IMR-90 (cell line): ENCODE results near the gene PBX3. TPM values are rescaled to one million over a fixed set of nuclear protein-coding genes. Genes with fewer than 3 reads are reported as not detected.

Source experiments
- ATAC-seq: fragments of 200-7000 bp; cut with Tn5 transposase; 2 replicates; pipeline ENCODE4 v1.9.1; 2020; ENCODE audit warnings: low read depth, mild to moderate bottlenecking, moderate library complexity
- BruUV-seq: library from RNA; stranded (reverse); fragments of 400-500 nt; replicated peaks from 2 replicates; lab custom pipeline; 2021; lab: Mats Ljungman, UMichigan
- CTCF ChIA-PET: fragments of 300-600 bp; formaldehyde crosslinking; extraction: SDS; loops from one replicate; lab custom pipeline; 2021; ENCODE audit warnings: antibody characterized with exemption; lab: Yijun Ruan, JAX
- POLR2A ChIA-PET: fragments of 300-600 bp; sonication (Branson Sonifier 250); formaldehyde crosslinking; loops from one replicate; lab custom pipeline; 2022; ENCODE audit warnings: antibody characterized with exemption; ENCODE audit not compliant: unreplicated experiment; lab: Charles Lee
- DNase-seq: peaks from one replicate; pipeline ENCODE4 v3.0.0; 2013
- H2AFZ ChIP-seq: replicated peaks from 2 replicates; pipeline ENCODE3; 2013; ENCODE audit warnings: low read length, mild to moderate bottlenecking; ENCODE audit not compliant: poor library complexity
- H2AK5ac ChIP-seq: 2 replicates; pipeline ENCODE4 v1.6.1; 2013; ENCODE audit warnings: low read depth, low read length, inconsistent platforms
- H2AK9ac ChIP-seq: replicated peaks from 2 replicates; pipeline ENCODE3; 2013; ENCODE audit warnings: mild to moderate bottlenecking, low read depth, low read length, moderate library complexity; ENCODE audit not compliant: poor library complexity
- H2BK120ac ChIP-seq: 2 replicates; pipeline ENCODE4 v1.6.1; 2013; ENCODE audit warnings: low read depth, low read length, inconsistent platforms
- H2BK15ac ChIP-seq: 3 replicates; pipeline ENCODE4 v1.6.1; 2013; ENCODE audit warnings: low read depth, low read length, inconsistent platforms
- H2BK20ac ChIP-seq: 2 replicates; pipeline ENCODE4 v1.6.1; 2013; ENCODE audit warnings: low read depth, mild to moderate bottlenecking, inconsistent platforms, low read length, moderate library complexity
- H2BK5ac ChIP-seq: 2 replicates; pipeline ENCODE4 v1.6.1; 2013; ENCODE audit warnings: mild to moderate bottlenecking, low read depth, low read length, inconsistent platforms; ENCODE audit not compliant: poor library complexity, severe bottlenecking
- H3K14ac ChIP-seq: replicated peaks from 2 replicates; pipeline ENCODE4 v1.6.1; 2013; ENCODE audit warnings: low read depth, low read length, inconsistent platforms
- H3K18ac ChIP-seq: 2 replicates; pipeline ENCODE4 v1.6.1; 2013; ENCODE audit warnings: low read depth, low read length, control low read depth
- H3K23ac ChIP-seq: 2 replicates; pipeline ENCODE4 v1.6.1; 2013; ENCODE audit warnings: low read depth, low read length, inconsistent platforms
- H3K27ac ChIP-seq: 2 replicates; pipeline ENCODE4 v1.5.1; 2013; ENCODE audit warnings: mild to moderate bottlenecking, control low read depth, low read length; ENCODE audit not compliant: insufficient read depth
- H3K27me3 ChIP-seq: 2 replicates; pipeline ENCODE4 v1.6.1; 2013; ENCODE audit warnings: low read length; ENCODE audit not compliant: control insufficient read depth, insufficient read depth
- H3K36me3 ChIP-seq: 2 replicates; pipeline ENCODE4 v1.6.1; 2013; ENCODE audit warnings: low read length, mixed read lengths; ENCODE audit not compliant: control insufficient read depth, insufficient read depth
- H3K4ac ChIP-seq: 2 replicates; pipeline ENCODE4 v1.6.1; 2013; ENCODE audit warnings: low read depth, low read length, inconsistent platforms
- H3K4me1 ChIP-seq: 2 replicates; pipeline ENCODE4 v1.6.1; 2013; ENCODE audit warnings: low read length, mixed read lengths; ENCODE audit not compliant: control insufficient read depth, insufficient read depth
- H3K4me2 ChIP-seq: 2 replicates; pipeline ENCODE4 v1.6.1; 2013; ENCODE audit warnings: low read depth, mild to moderate bottlenecking, control low read depth, low read length, moderate library complexity
- H3K4me3 ChIP-seq: 2 replicates; pipeline ENCODE4 v1.5.1; 2013; ENCODE audit warnings: low read depth, mild to moderate bottlenecking, control low read depth, low read length, moderate library complexity; ENCODE audit not compliant: insufficient read depth
- H3K56ac ChIP-seq: 2 replicates; pipeline ENCODE4 v1.6.1; 2013; ENCODE audit warnings: low read length, inconsistent platforms; ENCODE audit not compliant: insufficient read depth; ENCODE audit errors: extremely low read depth
- H3K79me1 ChIP-seq, 2 experiments: 2 replicates each; pipeline ENCODE4 v1.6.1; 2013; ENCODE audit warnings: low read length in 2 of 2, inconsistent platforms in 1 of 2, low read depth in 1 of 2
- H3K9ac ChIP-seq: 2 replicates; pipeline ENCODE4 v1.6.1; 2013; ENCODE audit warnings: low read depth, low read length, control low read depth
- H3K9me1 ChIP-seq: 2 replicates; pipeline ENCODE4 v1.6.1; 2013; ENCODE audit warnings: low read length, inconsistent platforms; ENCODE audit not compliant: insufficient read depth
- H3K9me3 ChIP-seq: 2 replicates; pipeline ENCODE4 v1.6.1; 2013; ENCODE audit warnings: low read length; ENCODE audit not compliant: control insufficient read depth, insufficient read depth
- H4K20me1 ChIP-seq: 2 replicates; pipeline ENCODE4 v1.6.1; 2013; ENCODE audit warnings: low read length, inconsistent platforms; ENCODE audit not compliant: insufficient read depth
- H4K5ac ChIP-seq: 2 replicates; pipeline ENCODE4 v1.6.1; 2013; ENCODE audit warnings: mild to moderate bottlenecking, low read depth, low read length, control low read depth
- H4K8ac ChIP-seq, 2 experiments: 2 replicates each; pipeline ENCODE4 v1.6.1; 2013; ENCODE audit warnings: low read depth in 2 of 2, low read length in 2 of 2, control low read depth in 1 of 2, inconsistent platforms in 1 of 2
- H4K91ac ChIP-seq: 2 replicates; pipeline ENCODE4 v1.6.1; 2013; ENCODE audit warnings: low read depth, low read length, inconsistent platforms; ENCODE audit not compliant: insufficient read depth
- BHLHE40 ChIP-seq: fragments of 150-350 bp; IDR thresholded peaks from 2 replicates; pipeline ENCODE4 v1.6.1; 2016; ENCODE audit warnings: mild to moderate bottlenecking, low read depth, low read length
- CEBPB ChIP-seq: IDR thresholded peaks from 2 replicates; pipeline ENCODE4 v1.6.1; 2012; ENCODE audit warnings: low read depth, low read length, improper control_type of control experiment
- CTCF ChIP-seq: conservative IDR thresholded peaks from 2 replicates; pipeline ENCODE4 v1.5.1; 2012; ENCODE audit warnings: mild to moderate bottlenecking, low read depth, low read length, improper control_type of control experiment
- MAFK ChIP-seq: IDR thresholded peaks from 2 replicates; pipeline ENCODE4 v1.6.1; 2012; ENCODE audit warnings: low read depth, low read length, improper control_type of control experiment
- MAZ ChIP-seq: IDR thresholded peaks from 2 replicates; pipeline ENCODE4 v1.6.1; 2012; ENCODE audit warnings: low read depth, mild to moderate bottlenecking, low read length, improper control_type of control experiment, moderate library complexity, borderline replicate concordance
- MXI1 ChIP-seq: IDR thresholded peaks from 2 replicates; pipeline ENCODE4 v1.6.1; 2012; ENCODE audit warnings: low read depth, mild to moderate bottlenecking, low read length, moderate library complexity, borderline replicate concordance
- RCOR1 ChIP-seq: IDR thresholded peaks from 2 replicates; pipeline ENCODE4 v1.6.1; 2012; ENCODE audit warnings: mild to moderate bottlenecking, low read length, improper control_type of control experiment; ENCODE audit not compliant: insufficient replicate concordance
- RFX5 ChIP-seq: IDR thresholded peaks from 2 replicates; pipeline ENCODE4 v1.8.0; 2012; ENCODE audit warnings: low read depth, mild to moderate bottlenecking, low read length, moderate library complexity
- USF2 ChIP-seq: fragments of 150-350 bp; IDR thresholded peaks from 2 replicates; pipeline ENCODE4 v1.6.1; 2017; ENCODE audit warnings: mild to moderate bottlenecking, antibody characterized with exemption, low read length, low read depth
- WGBS, 2 experiments: methylation state at CpG; one replicate each; pipeline versions ENCODE4 v1.1.5 to v1.1.7; 2013; ENCODE audit warnings: missing lambda C conversion rate in 2 of 2; ENCODE audit not compliant: insufficient read length in 1 of 2; ENCODE audit errors: extremely low coverage in 2 of 2; 5-methylcytosine and 5-hydroxymethylcytosine counted together
- dilution Hi-C: fragments of 300-500 bp; cut with HindIII; formaldehyde crosslinking; loops from one replicate; pipeline ENCODE4 v1.14.3; 2018; ENCODE audit warnings: low sequenced_read_pairs; ENCODE audit not compliant: unreplicated experiment
- in situ Hi-C: fragments of 300-500 bp; cut with MboI; formaldehyde crosslinking; loops from 3 replicates; pipeline ENCODE4 v1.14.3; 2019; ENCODE audit warnings: low sequenced_read_pairs, inconsistent platforms, mixed read lengths
- intact Hi-C: fragments of 100-400 bp; cut with micrococcal nuclease; formaldehyde crosslinking; loops from 2 replicates; pipeline ENCODE4 v1.10.0; 2022
- polyA plus RNA-seq, 3 experiments: library from polyadenylated mRNA; depleted of rRNA; stranded (reverse); fragments of >200 nt; gene quantifications; 2 replicates each; pipeline ENCODE4 v1.2.3, GENCODE V29; 2012; ENCODE audit warnings: low replicate concordance in 1 of 3
- total RNA-seq: library from RNA; depleted of rRNA; stranded (reverse); fragments of >200 nt; gene quantifications from 2 replicates; pipeline ENCODE4 v1.2.3, GENCODE V29; 2012

The PBX3 gene
- total and polyA plus RNA-seq, 2 of the 4 experiments (the other 2 are of a cell fraction): 12.0 to 15.6 TPM

- Histone ChIP-seq H2AFZ (no peak overlapping the region), H2BK20ac (no peak overlapping the region), H3K23ac (no peak overlapping the region), H3K36me3 (no peaks in the 10 kb centered on the region), H3K27me3 (peaks cover 13% of the 10 kb centered on the region), H4K91ac (no peak overlapping the region), H3K9ac (no peak overlapping the region), H2BK5ac (no peak overlapping the region), H2AK5ac (no peak overlapping the region), H3K14ac (no peak overlapping the region), H3K27ac (no peak overlapping the region), H4K8ac (no peak overlapping the region), H2AK9ac (no peak overlapping the region), H3K4me1 (no peaks in the 10 kb centered on the region), H3K79me1 (no peaks in the 10 kb centered on the region), H3K4me3 (no peak overlapping the region), H3K18ac (no peak overlapping the region), H3K9me3 (peaks cover 2% of the 10 kb centered on the region; the same call in 1 of the 2 replicates), H3K9me1 (no peaks in the 10 kb centered on the region), H3K4ac (no peak overlapping the region), H4K20me1 (no peaks in the 10 kb centered on the region), H3K4me2 (no peak overlapping the region), H2BK15ac (no peak overlapping the region), H4K5ac (no peak overlapping the region), H3K56ac (no peak overlapping the region), H2BK120ac (no peak overlapping the region)
- in situ Hi-C loops: no loop called here
- CTCF ChIA-PET: no interaction called here
- no TSS peak for BruUV-seq
- DNase-seq: no peak
- ATAC-seq: no peak
- dilution Hi-C loops: no loop called here
- no peak for TF ChIP-seq RFX5
- TF ChIP-seq CEBPB: no peak
- no peak for TF ChIP-seq RCOR1
- no peak for TF ChIP-seq CTCF
- no peak for TF ChIP-seq BHLHE40
- no peak for TF ChIP-seq MAZ
- TF ChIP-seq USF2: no peak
- no peak for TF ChIP-seq MAFK
- no peak for TF ChIP-seq MXI1
- intact Hi-C loops: no loop called here
- POLR2A ChIA-PET: no interaction called here
- no CpG with 5 or more reads among the region's 8 CpGs for WGBS, 2 experiments
Measured at GRCh38 chr9:125982798-125983406, 235.7 kb downstream of the PBX3 start.
